SK-N-SH (cell line): Measurements from ENCODE around the gene POLR2A. TPM values are rescaled to one million over a fixed set of nuclear protein-coding genes. Genes with fewer than 3 reads are reported as not detected.

Experiments used
- CTCF ChIA-PET: fragments of 300-600, 350-600 bp; formaldehyde crosslinking; extraction: SDS; loops from one replicate; lab custom pipeline; 2021; lab: Yijun Ruan, JAX
- POLR2A ChIA-PET: fragments of 350-600 bp; sonication (Branson Sonifier 250); formaldehyde crosslinking; extraction: SDS; loops from one replicate; lab custom pipeline; 2020; ENCODE audit warnings: antibody characterized with exemption, inconsistent platforms; lab: Yijun Ruan, JAX
- DNase-seq: peaks from one replicate; pipeline ENCODE4 v3.0.0; 2012
- H2AFZ ChIP-seq: fragments of 200-600 bp; sonication (generic); 2 replicates; pipeline ENCODE4 v1.8.1; 2016; ENCODE audit warnings: antibody characterized with exemption, mild to moderate bottlenecking, low read depth
- H3F3A ChIP-seq: fragments of 200-600 bp; sonication (generic); replicated peaks from 2 replicates; pipeline ENCODE3; 2016; ENCODE audit warnings: antibody characterized with exemption, mild to moderate bottlenecking; ENCODE audit not compliant: insufficient read depth
- H3K27ac ChIP-seq, 2 experiments: fragments of 200-500 bp in 1 of 2; fragments of 200-600 bp in 1 of 2; sonication (Bioruptor generic) in 1 of 2; sonication (generic), shearing (Covaris generic) in 1 of 2; 2 replicates each; pipeline versions ENCODE4 v1.5.1 to v1.6.1; 2014 to 2016; ENCODE audit warnings: low read depth in 2 of 2, inconsistent platforms in 1 of 2, low read length in 1 of 2, mild to moderate bottlenecking in 1 of 2, mixed read lengths in 1 of 2
- H3K27me3 ChIP-seq: fragments of 200-600 bp; sonication (generic), shearing (Covaris generic); 2 replicates; pipeline ENCODE4 v1.6.1; 2016; ENCODE audit warnings: mixed run types; ENCODE audit not compliant: insufficient read depth
- H3K36me3 ChIP-seq, 2 experiments: fragments of 200-500 bp in 1 of 2; fragments of 200-600 bp in 1 of 2; sonication (Bioruptor generic) in 1 of 2; sonication (generic) in 1 of 2; replicated peaks in 1 of 2; 2 replicates each; pipeline versions ENCODE3 to v1.5.1; 2014 to 2016; ENCODE audit warnings: low read length in 1 of 2, mild to moderate bottlenecking in 1 of 2; ENCODE audit not compliant: insufficient read depth in 2 of 2, control insufficient read depth in 1 of 2
- H3K4me1 ChIP-seq, 2 experiments: fragments of 200-500 bp in 1 of 2; fragments of 200-600 bp in 1 of 2; sonication (Bioruptor generic) in 1 of 2; sonication (generic), shearing (Covaris generic) in 1 of 2; 2 replicates each; pipeline versions ENCODE4 v1.5.1 to v1.6.1; 2014 to 2016; ENCODE audit warnings: low read depth in 1 of 2, low read length in 1 of 2, mixed run types in 1 of 2; ENCODE audit not compliant: insufficient read depth in 2 of 2, control insufficient read depth in 1 of 2
- H3K4me2 ChIP-seq: fragments of 200-600 bp; sonication (generic), shearing (Covaris generic); 2 replicates; pipeline ENCODE4 v1.6.1; 2017; ENCODE audit warnings: mixed run types
- H3K4me3 ChIP-seq, 2 experiments: fragments of 200-500 bp in 1 of 2; fragments of 200-600 bp in 1 of 2; sonication (Bioruptor generic) in 1 of 2; sonication (generic), shearing (Covaris generic) in 1 of 2; 2 replicates each; pipeline versions ENCODE4 v1.5.1 to v1.8.1; 2014 to 2016; ENCODE audit warnings: low read depth in 2 of 2, inconsistent platforms in 1 of 2, low read length in 1 of 2, mild to moderate bottlenecking in 1 of 2, mixed read lengths in 1 of 2, moderate library complexity in 1 of 2
- H3K79me2 ChIP-seq: fragments of 200-600 bp; sonication (generic); 2 replicates; pipeline ENCODE4 v1.8.1; 2017; ENCODE audit warnings: mild to moderate bottlenecking; ENCODE audit not compliant: insufficient read depth
- H3K9ac ChIP-seq: fragments of 200-600 bp; sonication (generic); 2 replicates; pipeline ENCODE4 v1.6.1; 2017; ENCODE audit warnings: mixed run types
- H3K9me2 ChIP-seq: fragments of 200-600 bp; sonication (generic); 2 replicates; pipeline ENCODE4 v1.6.1; 2017; ENCODE audit warnings: mixed run types
- H3K9me3 ChIP-seq: fragments of 200-600 bp; sonication (generic); 2 replicates; pipeline ENCODE4 v1.6.1; 2017; ENCODE audit warnings: mixed run types, mild to moderate bottlenecking, moderate library complexity
- H4K20me1 ChIP-seq: fragments of 200-600 bp; sonication (generic); 2 replicates; pipeline ENCODE4 v1.6.1; 2017; ENCODE audit warnings: mild to moderate bottlenecking, mixed run types; ENCODE audit not compliant: insufficient read depth
- ELF1 ChIP-seq: IDR thresholded peaks from 2 replicates; pipeline ENCODE4 v1.4.0; 2012
- FOXM1 ChIP-seq: IDR thresholded peaks from 2 replicates; pipeline ENCODE4 v1.4.0; 2012; ENCODE audit warnings: low read depth, mild to moderate bottlenecking
- GATA2 ChIP-seq: sonication (generic); formaldehyde crosslinking; IDR thresholded peaks from 2 replicates; pipeline ENCODE4 v1.5.0; 2020; ENCODE audit warnings: mild to moderate bottlenecking, missing genetic modification reagents
- RAD21 ChIP-seq: IDR thresholded peaks from 2 replicates; pipeline ENCODE4 v1.6.1; 2012; ENCODE audit warnings: mild to moderate bottlenecking, low read length
- RFX5 ChIP-seq: IDR thresholded peaks from 2 replicates; pipeline ENCODE4 v1.6.1; 2012; ENCODE audit warnings: mild to moderate bottlenecking, improper control_type of control experiment, low read length
- SMC3 ChIP-seq: IDR thresholded peaks from 2 replicates; pipeline ENCODE4 v1.6.1; 2012; ENCODE audit warnings: low read depth, low read length, improper control_type of control experiment
- TAF1 ChIP-seq: IDR thresholded peaks from 2 replicates; pipeline ENCODE4 v1.6.1; 2012; ENCODE audit warnings: low read depth, mild to moderate bottlenecking, low read length, moderate library complexity, borderline replicate concordance
- WGBS: methylation state at CpG from one replicate; pipeline ENCODE4 v1.1.6; 2017; ENCODE audit warnings: low lambda C conversion rate; 5-methylcytosine and 5-hydroxymethylcytosine counted together
- polyA plus RNA-seq, 3 experiments: library from polyadenylated mRNA; depleted of rRNA; stranded (reverse); fragments of >200 nt; gene quantifications; 2 replicates each; pipeline ENCODE4 v1.2.3, GENCODE V29; 2012

Gene POLR2A
- polyA plus RNA-seq, 1 of the 3 experiments (the other 2 are of a cell fraction), result 37.3 TPM

DNA sequence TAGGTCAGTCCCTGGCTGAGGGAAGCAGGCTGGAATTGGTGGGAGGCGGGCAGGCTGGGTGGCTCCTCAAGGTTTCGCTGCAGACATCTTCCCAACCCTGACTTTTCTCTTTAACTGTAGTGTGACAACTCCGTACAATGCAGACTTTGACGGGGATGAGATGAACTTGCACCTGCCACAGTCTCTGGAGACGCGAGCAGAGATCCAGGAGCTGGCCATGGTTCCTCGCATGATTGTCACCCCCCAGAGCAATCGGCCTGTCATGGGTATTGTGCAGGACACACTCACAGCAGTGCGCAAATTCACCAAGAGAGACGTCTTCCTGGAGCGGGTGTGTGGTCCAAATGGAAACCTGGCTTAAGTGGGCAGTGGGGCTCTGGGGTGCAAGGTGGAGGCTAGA, 15.0 kb downstream of the POLR2A start:
- DNase-seq, result no peak
- Histone ChIP-seq H3K27ac (no peak overlapping the region), H3K79me2 (peaks cover 40% of the 10 kb centered on the region), H4K20me1 (peaks cover 30% of the 10 kb centered on the region), H2AFZ (no peak overlapping the region), H3K4me1 (no peaks in the 10 kb centered on the region), H3K9me3 (no peaks in the 10 kb centered on the region), H3K9me2 (no peaks in the 10 kb centered on the region), H3K4me2 (no peak overlapping the region), H3K9ac (no peak overlapping the region), H3K36me3 (peaks cover 44 to 80% of the 10 kb centered on the region in 2 experiments), H3K27me3 (no peaks in the 10 kb centered on the region), H3K4me3 (no peak overlapping the region), H3F3A (no peaks in the 10 kb centered on the region)
- TF ChIP-seq ELF1 (no peak), RFX5 (no peak), SMC3 (no peak)
- CTCF ChIA-PET, result interaction anchor here (1.5 kb wide), 1 partner anchor 42 kb away, joined by 3 read pairs; no protein-coding TSS in a partner anchor
- POLR2A ChIA-PET, result no interaction called here
- 91% methylated on average over 11 of the region's 11 CpGs for WGBS

- no peaks in the 10 kb centered on the region for H3K9me3 ChIP-seq
- ChIA-PET CTCF (interaction anchor here (1.0 to 3.2 kb wide), 5 partner anchors 11 to 146 kb away, joined by 3 to 15 read pairs (median 7); no protein-coding TSS in a partner anchor), POLR2A (no interaction called here)
- no peak overlapping the region for H3K9ac ChIP-seq
- H3K4me3 ChIP-seq, result no peak overlapping the region
- H3K27ac ChIP-seq, result no peak overlapping the region
- no peaks in the 10 kb centered on the region for H3K9me2 ChIP-seq
- H3K27me3 ChIP-seq, result no peaks in the 10 kb centered on the region
- 90% methylated on average over 13 of the region's 14 CpGs for WGBS
- H3K4me1 ChIP-seq, result no peaks in the 10 kb centered on the region
- no peak overlapping the region for H3K4me2 ChIP-seq
- no peak for TF ChIP-seq GATA2 (CRISPR knock-in tag)
- no peak for TF ChIP-seq TAF1
- no peaks in the 10 kb centered on the region for H3F3A ChIP-seq
- no peak for DNase-seq
- H4K20me1 ChIP-seq, result peaks cover 4% of the 10 kb centered on the region; the same call in 1 of the 2 replicates
- peaks cover 62 to 76% of the 10 kb centered on the region in 2 experiments for H3K36me3 ChIP-seq
- peaks cover 15% of the 10 kb centered on the region for H3K79me2 ChIP-seq
- H2AFZ ChIP-seq, result no peak overlapping the region
Observed at GRCh38 chr17:7501729-7502128, 17.6 kb downstream of the POLR2A start.

DNA sequence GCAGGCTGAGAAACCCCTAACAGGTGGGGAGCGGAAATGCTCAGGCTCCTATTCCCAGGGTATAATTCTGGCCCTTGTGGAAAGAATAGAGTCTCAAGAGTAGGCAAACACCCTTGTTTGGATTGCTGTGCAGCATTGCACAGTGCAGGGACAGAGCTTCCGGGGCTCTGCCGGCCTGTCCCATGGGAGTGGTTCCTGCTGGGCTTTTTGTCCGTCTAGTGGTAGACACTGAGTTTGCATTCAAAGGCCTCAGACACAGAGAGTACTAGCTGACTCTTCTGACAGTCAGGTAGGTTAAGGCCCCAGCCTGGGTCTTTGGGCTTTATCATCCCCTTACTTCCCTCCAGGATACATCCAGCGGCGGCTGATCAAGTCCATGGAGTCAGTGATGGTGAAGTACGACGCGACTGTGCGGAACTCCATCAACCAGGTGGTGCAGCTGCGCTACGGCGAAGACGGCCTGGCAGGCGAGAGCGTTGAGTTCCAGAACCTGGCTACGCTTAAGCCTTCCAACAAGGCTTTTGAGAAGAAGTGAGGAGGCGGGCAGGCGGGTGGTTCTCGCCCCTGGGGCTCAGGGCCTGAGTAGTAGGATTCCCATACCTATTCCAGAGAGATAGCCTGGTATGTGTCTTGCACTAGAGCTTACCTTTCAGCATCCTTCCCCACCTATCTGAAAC, 18.1 kb downstream of the POLR2A start:
- H3K9me2 ChIP-seq, result no peaks in the 10 kb centered on the region
- H3K4me1 ChIP-seq, result no peaks in the 10 kb centered on the region
- H3K36me3 ChIP-seq, result peaks cover 63 to 70% of the 10 kb centered on the region in 2 experiments
- peaks cover 1% of the 10 kb centered on the region for H3F3A ChIP-seq
- no peaks in the 10 kb centered on the region for H3K9me3 ChIP-seq
- H2AFZ ChIP-seq, result no peak overlapping the region
- H3K4me3 ChIP-seq, result no peak overlapping the region
- 95% methylated on average over 20 of the region's 20 CpGs for WGBS
- no peak overlapping the region for H3K27ac ChIP-seq
- CTCF ChIA-PET, result interaction anchor here (0.6 to 3.2 kb wide), 10 partner anchors 9 to 146 kb away, joined by 3 to 15 read pairs (median 4); partner anchors contain the start of gene PLSCR3
- H4K20me1 ChIP-seq, result no peaks in the 10 kb centered on the region
- H3K4me2 ChIP-seq, result no peak overlapping the region
- peaks cover 9% of the 10 kb centered on the region for H3K79me2 ChIP-seq
- no peak for TF ChIP-seq RAD21
- TF ChIP-seq FOXM1, result no peak
- no peak for DNase-seq
- H3K9ac ChIP-seq, result no peak overlapping the region
- POLR2A ChIA-PET, result no interaction called here
- H3K27me3 ChIP-seq, result no peaks in the 10 kb centered on the region
